ENCODE results near the gene SLC22A7. TPM values are rescaled to one million over a fixed set of nuclear protein-coding genes. Genes with fewer than 3 reads are reported as not detected.
"Not testable (repeated sequence)": the region's sequence is repeated elsewhere in the genome, so short reads cannot be mapped to it uniquely, and the experiment has no call there.

The SLC22A7 gene
- polyA plus RNA-seq, 12 donors, result 0.28 to 0.55 TPM; not detected in 10

DNA sequence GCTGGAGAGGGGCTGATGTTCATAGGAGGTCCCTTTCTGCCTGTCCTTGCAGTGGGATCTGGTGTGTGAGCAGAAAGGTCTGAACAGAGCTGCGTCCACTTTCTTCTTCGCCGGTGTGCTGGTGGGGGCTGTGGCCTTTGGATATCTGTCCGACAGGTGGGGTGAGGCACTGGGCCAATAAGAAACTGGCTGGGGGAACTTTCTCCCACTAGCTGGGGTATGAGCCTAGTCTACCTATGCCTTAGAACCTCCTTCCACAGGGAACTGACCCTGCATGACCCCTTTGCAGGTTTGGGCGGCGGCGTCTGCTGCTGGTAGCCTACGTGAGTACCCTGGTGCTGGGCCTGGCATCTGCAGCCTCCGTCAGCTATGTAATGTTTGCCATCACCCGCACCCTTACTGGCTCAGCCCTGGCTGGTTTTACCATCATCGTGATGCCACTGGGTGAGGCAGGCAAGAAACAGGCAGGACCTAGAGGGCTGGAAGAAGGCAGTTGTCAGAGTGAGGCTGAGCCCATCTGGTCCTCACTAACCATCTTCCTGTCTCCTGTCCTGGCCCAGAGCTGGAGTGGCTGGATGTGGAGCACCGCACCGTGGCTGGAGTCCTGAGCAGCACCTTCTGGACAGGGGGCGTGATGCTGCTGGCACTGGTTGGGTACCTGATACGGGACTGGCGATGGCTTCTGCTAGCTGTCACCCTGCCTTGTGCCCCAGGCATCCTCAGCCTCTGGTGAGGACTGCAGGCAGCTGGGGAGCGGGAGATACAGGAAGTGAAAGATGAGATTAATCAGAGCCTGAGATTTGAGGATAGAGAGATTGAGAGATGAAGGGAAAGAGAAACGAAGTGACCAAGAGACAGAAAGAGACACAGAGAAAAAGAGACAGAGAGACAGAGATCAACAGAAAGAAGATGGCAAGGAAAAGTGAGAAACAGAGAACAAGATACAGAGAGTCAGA lies 1.6 kb downstream of the SLC22A7 start:
- DNase-seq, result no peak

DNA sequence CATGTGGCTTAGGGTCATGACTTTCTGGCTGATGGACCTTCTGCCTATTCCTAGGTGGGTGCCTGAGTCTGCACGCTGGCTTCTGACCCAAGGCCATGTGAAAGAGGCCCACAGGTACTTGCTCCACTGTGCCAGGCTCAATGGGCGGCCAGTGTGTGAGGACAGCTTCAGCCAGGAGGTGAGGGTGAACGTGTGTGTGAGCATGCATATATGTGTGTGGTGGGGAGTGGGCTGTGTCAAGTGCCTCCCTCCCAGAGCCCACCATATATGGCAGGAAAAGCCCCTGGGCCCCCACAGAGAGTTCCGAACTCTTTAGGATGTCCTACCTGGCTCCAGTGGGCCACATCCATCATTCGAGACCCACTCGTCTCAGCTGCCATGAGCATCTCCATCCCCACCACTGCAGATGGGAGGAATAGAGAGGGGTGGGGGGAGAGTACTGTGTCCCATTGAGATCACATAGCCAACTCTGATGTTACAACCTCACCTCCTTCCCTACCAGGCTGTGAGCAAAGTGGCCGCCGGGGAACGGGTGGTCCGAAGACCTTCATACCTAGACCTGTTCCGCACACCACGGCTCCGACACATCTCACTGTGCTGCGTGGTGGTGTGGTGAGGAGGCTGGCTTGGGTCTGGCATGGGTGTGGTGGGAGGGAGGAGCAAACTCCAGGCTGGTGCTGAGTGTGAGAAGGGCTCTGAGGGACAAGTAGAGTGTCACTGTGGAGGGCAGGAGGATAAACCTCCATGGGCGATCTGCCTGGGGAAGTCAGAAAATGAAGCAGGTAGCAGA lies 3.2 kb downstream of the SLC22A7 start:
- no peak for DNase-seq

DNA sequence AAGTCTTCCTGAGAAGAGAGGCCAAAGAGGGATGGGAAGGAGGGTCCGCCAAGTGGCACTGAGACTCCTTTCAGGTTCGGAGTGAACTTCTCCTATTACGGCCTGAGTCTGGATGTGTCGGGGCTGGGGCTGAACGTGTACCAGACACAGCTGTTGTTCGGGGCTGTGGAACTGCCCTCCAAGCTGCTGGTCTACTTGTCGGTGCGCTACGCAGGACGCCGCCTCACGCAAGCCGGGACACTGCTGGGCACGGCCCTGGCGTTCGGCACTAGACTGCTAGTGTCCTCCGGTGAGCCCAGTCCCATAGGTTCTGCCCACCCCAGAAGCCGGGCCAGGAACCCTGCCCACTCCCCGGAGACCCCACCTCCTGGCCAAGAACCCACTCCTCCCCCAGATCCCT lies 4.1 kb downstream of the SLC22A7 start:
- DNase-seq, result no peak

DNA sequence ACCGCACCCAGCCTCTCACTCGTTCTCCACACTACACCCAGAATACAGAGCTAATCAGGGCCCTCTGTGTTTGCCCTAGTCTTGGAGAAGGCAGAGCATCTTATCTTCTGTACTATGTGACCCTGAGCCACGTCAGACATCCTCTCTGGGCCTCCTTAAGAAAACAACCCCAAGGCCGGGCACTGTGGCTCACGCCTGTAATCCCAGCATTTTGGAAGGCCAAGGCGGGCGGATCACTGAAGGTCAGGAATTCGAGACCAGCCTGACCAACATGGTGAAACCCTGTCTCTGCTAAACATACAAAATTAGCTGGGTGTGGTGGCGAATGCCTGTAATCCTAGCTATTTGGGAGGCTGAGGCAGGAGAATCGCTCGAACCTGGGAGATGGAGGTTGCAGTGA lies 4.9 kb downstream of the SLC22A7 start:
- not testable (repeated sequence) for DNase-seq

DNA sequence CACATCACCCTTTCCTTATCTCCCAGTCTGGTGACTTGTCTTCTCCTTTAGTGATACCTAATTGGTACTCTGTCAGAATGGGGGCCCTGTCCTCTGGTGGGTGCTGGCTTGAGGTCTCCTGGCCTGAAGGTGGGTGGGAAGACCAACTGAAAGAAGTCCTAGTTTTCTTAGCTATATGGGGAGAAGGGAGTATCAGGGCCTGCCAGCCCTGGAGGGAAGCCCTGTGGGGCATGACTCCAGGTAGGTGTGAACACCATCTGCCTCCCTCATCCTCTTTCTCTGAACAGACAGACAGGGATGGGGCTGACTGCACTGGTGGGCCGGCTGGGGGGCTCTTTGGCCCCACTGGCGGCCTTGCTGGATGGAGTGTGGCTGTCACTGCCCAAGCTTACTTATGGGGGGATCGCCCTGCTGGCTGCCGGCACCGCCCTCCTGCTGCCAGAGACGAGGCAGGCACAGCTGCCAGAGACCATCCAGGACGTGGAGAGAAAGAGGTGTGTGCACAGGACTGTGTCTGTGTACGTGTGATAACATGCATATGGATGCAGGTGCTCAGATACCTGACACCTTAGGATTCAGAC lies 5.8 kb downstream of the SLC22A7 start:
- DNase-seq, result no peak

DNA sequence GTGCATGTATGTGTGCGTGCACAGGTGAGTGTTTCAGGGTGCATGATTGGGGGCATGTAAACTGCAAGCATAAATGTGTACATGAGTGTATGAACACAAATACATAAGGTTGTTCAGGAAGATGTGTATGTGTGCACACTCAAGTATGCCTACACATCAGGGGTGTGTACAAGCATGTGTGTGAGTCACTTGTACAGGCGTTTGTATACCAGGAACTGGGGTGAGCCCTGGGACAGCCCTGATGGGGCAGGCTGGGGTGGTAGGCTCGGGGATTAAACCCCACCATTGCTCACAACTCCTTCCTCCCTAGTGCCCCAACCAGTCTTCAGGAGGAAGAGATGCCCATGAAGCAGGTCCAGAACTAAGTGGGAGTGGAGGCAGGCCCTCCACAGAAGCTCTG lies 6.3 kb downstream of the SLC22A7 start:
- DNase-seq, result no peak

DNA sequence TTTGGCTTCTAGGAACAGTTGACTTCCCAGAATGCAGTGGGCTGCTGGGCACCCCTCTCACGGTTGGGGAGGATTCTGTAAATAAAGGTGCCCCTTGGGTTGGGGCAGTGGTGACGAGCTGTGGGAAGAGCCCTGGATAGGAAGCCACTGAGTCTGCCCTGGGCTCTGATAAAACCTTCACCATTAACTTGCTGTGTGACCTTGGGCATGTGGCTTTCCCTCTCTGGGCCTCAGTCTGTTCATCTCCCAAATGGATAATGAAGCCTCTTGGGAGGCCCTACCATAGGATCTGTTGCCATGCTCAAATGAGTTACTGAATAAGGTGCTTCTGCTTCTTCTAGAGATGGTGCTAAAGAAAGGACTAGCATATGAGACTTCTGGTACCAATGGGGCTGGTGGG lies 6.8 kb downstream of the SLC22A7 start:
- no peak for DNase-seq

DNA sequence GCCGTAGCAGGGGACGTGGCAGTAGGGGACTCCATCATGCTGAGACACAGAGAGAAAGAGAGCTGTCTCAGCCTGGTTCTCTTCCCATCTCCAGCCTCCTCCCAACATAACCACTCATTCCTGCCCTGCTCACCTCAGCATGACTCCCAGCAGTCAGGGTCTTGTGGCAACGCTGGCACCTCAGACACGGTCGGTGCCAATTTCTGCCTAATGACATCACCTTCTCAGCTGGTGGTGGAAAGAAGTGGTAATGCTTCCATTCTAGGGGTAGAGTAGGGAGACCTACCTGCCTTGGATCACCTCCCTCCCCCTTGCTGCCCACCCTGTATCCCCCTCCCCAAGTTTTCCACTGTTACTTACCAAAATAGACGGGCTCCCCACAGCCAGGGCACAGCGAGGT lies 8.0 kb downstream of the SLC22A7 start:
- DNase-seq, result no peak

DNA sequence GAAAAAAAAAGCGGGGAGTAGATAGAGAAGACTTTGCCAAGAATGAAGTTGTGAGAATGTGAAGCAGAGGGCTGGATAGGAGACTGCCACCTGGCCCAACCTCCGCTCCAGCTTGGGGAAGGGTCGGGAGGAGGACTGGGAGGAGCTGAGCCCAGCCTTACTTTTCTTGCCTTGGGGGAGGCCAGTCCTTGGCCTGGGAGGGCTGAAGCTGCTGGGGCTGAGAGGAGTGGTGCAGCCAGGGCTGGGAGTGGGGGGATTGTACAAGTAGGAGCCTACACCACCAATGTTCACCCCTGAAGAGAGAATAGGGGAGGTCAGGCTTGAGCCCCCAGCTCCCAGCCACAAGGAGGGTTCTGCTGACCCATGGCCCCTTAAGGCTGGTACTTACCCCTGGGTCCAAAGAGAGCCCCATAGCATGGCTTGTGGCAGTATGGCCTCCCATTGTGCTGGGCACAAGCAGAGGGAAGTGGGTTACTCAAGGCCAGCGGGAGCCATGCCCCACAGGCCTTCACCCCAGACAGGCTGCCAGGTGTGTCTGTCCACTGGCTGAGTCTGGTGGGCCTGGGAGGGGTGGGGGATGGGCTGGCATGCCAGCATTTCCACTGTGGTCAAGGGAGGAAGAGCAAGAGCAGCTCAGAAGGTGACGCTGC lies 9.5 kb downstream of the SLC22A7 start:
- no peak for DNase-seq

DNA sequence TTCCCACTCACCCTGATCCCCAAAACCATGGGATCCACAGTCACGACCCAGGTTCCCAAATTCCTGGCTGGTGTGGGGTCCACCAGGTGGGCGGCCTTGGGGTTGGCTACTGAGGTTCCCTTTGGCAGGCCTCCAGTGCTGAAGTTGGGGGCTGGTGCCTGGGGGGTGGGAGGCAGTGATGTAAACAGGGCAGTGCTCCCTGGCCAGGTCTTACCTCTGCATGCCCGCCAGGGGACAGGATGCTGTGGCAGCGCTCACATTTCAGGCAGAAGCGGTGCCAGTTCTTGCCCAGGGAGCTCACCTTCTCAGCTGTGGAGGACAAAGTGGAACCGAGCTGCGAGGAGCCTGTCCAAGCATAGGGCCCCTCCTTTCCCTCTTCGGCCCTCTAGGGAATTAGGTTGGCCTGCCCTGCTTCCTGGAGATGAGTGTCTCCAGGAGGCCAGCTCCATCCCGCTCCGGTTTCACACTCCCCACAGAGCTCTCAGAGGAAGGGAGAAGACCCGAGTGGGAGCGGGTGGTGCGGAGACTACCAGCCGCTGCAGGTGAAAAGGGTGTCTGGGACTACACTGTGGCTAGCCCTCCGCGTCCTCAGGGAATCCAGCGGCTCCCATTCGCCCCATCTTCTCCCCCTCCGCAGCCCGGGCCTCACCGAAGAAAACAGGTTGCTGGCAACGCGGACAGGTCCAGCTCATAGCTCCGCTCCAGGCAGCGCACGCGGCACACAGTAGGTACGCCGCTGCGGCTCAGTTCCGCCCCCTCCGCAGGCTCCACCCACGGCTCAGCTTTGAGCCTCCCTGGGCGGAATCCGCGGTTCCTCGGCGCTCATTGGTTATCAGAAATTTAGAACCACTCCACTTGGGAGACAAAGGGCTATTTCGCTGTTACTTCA lies 10.3 kb downstream of the SLC22A7 start, which contains the start of gene CRIP3:
TSS of gene CRIP3 (minus strand) at position 726 of the 889 bp plus-strand sequence. CDS start at position 692, 34 bp downstream.
- DNase-seq, result peak; percentile 40

DNA sequence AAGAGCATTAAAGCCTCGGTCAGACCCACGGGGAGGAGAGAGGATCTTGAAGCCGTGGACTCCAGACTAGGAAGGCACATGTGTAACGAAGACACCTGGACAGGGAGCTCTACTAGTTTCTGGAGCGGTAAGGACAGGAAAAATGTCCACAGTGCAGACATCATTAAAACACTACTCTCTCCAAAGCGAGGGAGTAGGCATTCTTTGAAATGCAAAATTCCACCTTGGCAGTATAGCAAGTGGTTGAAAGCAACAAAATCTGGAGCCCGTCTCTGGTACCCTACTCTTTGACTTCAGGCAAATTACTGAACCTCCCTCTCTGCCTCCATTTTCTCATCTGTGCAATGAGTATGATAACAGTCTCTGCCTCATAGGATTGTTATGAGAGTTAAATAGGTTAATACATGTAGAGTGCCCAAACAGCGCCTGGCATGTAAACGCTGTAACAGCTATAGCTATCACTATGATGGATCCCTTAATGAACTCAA lies 11.0 kb downstream of the SLC22A7 start:
- no peak for DNase-seq

DNA sequence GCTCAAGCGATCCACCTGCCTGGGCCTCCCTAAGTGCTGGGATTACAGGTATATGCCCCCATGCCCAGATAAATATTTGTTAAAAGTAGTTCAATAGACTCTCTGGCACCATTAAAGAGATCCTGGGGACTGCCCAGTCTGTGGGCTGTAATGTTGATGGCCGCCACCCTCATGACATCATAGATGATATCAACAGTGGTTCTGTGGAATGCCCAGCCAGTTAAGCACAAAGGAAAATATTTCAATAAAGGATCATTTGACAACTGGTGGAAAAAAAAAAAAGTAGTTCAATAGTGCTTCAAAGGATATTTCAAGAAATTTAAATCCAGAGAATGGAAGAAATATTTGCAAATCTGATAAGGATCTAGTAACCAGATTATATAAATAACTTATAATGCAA lies 12.1 kb downstream of the SLC22A7 start:
- DNase-seq, result no peak

DNA sequence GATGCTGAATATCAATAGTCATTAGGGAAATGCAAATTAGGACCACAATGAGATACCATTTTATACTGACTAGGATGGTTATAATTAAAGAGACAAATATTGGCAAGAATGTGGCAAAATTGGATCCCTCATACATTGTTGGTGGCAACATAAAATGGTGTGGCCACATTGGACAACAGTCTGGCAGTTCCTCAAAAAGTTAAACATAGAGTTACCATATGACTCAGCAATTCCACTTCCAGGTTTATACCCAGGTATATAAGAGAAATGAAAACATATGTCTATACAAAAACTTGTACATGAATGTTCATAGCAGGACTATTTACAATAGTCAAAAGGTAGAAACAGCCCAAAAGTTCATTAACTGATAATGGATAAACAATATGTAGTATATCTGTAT lies 12.6 kb downstream of the SLC22A7 start:
- DNase-seq, result no peak

DNA sequence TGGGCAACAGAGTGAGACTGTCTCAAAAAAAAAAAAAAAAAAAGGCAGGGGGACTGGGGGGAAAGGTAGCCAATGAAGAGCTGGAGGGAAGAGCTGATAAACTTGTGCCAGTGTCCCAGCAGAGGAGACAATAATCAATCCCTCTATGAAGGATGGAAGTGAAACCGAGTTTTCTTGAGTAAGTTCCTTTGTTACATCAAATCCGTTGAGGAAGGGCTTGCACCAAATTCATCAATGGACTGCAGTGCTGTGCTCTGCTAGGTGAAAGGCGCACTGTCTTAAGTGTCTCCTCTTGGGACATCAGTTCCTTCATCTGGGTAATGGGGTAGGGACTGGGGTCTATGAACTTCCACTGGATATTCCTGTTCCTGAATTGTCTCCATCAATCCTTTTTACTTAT lies 13.6 kb downstream of the SLC22A7 start:
- no peak for DNase-seq

DNA sequence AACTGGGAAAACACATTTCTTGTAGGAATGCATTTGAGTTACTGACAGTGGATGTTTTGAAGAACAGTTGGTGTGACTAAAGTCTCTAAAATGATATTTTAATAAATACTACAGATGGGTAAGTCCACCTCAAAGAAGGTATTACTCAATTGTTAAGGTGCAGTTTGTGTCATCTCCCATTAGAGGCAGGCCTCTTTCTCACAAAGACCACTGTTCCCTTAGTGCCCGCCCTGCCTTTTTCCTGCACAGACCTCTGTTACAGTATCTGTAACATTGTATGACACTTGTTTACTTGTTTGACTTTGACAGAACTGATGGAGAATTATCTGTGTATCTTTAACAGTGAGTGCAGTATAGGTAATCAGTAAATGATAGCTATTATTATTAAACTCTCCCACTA lies 15.8 kb downstream of the SLC22A7 start:
- no peak for DNase-seq

DNA sequence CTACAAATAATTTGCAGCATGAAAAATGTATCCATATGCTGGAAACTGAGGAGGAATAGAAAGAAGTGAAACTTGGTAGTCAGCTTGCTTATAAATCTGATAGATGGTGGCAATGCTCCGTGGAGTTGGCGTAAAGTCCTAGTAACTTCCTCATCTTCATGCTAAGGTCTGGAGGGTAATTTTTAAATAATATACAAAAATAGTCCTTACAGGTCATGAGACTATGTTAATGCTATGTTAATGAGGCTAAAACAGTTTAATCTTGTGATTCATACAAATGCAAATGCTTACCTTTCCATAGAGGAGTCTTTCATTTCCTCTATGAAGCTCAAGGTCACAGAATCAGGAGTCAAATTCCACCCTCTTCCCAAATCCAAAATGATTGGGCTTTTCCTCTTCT lies 20.0 kb downstream of the SLC22A7 start:
- DNase-seq, result no peak

DNA sequence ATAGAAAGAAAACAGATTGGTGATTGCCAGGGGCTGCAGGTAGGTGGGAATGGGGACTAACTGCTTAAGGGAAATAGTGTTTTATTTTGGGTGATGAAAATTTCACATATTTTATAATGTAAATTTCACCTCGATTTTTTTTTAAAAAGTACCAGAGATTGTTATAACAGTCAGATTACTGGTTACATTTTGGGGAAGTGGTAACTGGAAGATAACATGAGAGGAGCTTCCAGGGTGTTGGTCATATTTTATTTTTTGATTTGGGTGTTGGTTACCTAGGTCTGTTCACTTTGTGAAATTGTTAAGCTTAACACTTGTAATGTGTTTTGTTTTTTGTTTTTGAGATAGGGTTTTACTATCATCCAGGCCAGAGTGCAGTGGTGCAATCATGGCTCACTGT lies 27.8 kb downstream of the SLC22A7 start:
- DNase-seq, result no peak

DNA sequence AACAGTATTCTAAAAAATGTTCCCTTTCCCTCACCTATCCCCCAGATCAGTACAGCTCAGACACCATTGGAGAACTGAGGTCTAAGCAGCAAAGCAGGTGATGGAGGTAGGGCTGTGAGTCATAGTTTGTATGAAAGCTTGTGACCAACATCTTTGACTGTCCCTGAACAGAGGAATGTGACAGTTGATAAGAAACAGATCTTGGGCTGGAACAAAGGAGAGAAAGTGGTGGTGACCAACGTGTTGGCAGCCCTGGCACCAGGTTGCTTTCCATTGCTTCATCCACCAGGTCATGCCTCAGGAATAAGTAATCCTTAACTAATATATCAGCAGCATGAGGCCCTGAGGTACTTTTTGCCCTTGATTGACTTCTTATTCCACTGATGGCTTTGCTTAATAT lies 30.5 kb downstream of the SLC22A7 start:
- no peak for DNase-seq

DNA sequence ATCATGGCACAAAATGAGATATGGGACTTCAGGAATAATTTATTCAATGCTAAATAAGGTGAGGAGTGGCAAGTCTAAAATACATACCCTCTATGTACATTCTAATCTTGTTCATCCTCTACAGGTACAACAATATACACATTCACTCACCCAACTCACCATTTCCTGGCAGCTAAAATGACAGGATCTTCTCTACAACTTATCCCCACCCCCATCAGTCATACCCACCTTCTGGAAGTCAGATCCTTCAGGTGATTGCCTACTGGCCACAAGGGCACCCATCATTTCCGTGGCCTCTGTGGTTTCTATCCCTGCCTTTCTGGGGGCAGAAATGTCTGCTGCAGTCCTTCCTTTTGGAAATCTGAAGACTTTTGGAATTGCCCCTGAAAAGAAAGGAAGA lies 33.4 kb downstream of the SLC22A7 start:
- DNase-seq, result no peak

DNA sequence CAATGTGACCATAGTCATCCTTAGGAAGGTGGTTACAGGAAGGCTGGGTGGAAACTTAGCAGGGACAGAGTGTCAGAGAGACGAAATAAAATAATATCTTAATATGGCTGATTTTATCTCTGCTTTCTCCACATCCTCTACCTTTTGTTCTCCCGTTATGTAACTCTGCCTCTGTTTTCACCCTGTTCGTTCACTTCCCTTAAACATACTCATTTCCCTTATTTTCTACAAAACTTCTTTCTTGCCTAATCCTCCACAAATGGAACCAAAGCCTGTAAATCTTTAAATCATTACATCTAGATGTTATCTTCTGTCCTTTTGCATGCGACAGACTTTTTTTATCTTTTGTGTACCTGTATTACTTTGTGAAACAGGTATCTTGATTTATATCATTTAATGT lies 33.8 kb downstream of the SLC22A7 start:
- DNase-seq, result no peak

Measured in muscle of arm (tissue), 12 donors.